Adipocyte (in vitro differentiated cells): Measurements from ENCODE around the gene TM6SF1.

Source experiments
- DNase-seq: peaks from one replicate; pipeline ENCODE4 v3.0.0-alpha.2; 2015; ENCODE audit warnings: low read depth
- H3K27me3 ChIP-seq: replicated peaks from 2 replicates; pipeline ENCODE4 v1.7.0; 2013; ENCODE audit warnings: mild to moderate bottlenecking, low read length, moderate library complexity; ENCODE audit not compliant: control insufficient read depth, insufficient read depth
- H3K36me3 ChIP-seq: 2 replicates; pipeline ENCODE4 v1.7.0; 2013; ENCODE audit warnings: low read length, mild to moderate bottlenecking, moderate library complexity; ENCODE audit not compliant: control insufficient read depth, insufficient read depth, severe bottlenecking
- H3K4me1 ChIP-seq: 2 replicates; pipeline ENCODE4 v1.7.0; 2013; ENCODE audit warnings: mild to moderate bottlenecking, low read length, moderate library complexity; ENCODE audit not compliant: control insufficient read depth, insufficient read depth
- H3K4me3 ChIP-seq: 2 replicates; pipeline ENCODE4 v1.7.0; 2013; ENCODE audit warnings: mild to moderate bottlenecking, low read length, moderate library complexity
- H3K9ac ChIP-seq: 2 replicates; pipeline ENCODE4 v1.7.0; 2013; ENCODE audit warnings: mild to moderate bottlenecking, low read length, moderate library complexity
- H3K9me3 ChIP-seq: 2 replicates; pipeline ENCODE4 v1.7.0; 2013; ENCODE audit warnings: mild to moderate bottlenecking, low read length, moderate library complexity; ENCODE audit not compliant: control insufficient read depth

The TM6SF1 gene

DNA sequence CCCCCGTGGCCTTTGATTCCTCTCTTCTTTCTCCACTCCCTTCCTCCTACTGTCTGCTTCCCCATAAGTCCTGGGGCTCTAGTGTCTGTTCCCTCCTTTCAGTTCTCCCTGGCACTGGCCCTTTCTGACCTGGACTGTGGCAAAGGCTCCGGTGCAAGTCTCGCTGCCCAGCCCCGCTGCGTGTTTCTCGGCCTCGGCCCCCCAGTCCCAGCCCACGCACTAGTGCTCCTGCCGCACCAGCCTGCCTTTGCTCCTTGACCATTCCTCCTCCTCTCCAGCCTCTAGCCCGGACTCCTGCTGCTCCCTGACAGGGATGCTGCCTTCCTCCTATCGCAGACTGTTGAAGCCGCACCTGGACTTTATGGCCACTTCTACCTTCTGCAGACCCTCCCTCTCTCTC lies 2.1 kb downstream of the TM6SF1 start:
- H3K9me3 ChIP-seq: no peaks in the 10 kb centered on the region
- no peaks in the 10 kb centered on the region for H3K4me1 ChIP-seq
- no peak overlapping the region for H3K9ac ChIP-seq
- DNase-seq: no peak
- no peaks in the 10 kb centered on the region for H3K36me3 ChIP-seq
- no peak overlapping the region for H3K4me3 ChIP-seq
- H3K27me3 ChIP-seq: peaks cover 32% of the 10 kb centered on the region

GRCh38 chr15:83110381-83110780 lies 2.9 kb downstream of the TM6SF1 start:
- no peak overlapping the region for H3K4me3 ChIP-seq
- no peaks in the 10 kb centered on the region for H3K36me3 ChIP-seq
- DNase-seq: no peak
- peaks cover 32% of the 10 kb centered on the region for H3K27me3 ChIP-seq
- no peaks in the 10 kb centered on the region for H3K9me3 ChIP-seq
- no peak overlapping the region for H3K9ac ChIP-seq
- no peaks in the 10 kb centered on the region for H3K4me1 ChIP-seq

DNA sequence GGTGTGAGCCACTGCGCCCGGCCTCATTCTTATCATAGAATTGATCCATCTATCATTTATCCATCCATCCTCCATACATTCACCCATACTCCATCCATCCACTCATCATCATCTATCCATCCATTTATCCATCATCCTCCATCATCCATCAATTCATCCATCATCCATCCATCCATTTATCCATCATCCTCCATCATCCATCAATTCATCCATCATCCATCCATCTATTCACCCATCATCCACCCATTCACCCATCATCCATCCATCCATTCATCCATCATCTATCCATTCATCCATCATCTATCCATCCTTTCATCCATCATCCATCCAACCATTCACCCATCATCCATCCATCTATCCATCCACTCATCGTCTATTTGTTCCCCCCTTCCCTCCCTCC lies 3.7 kb downstream of the TM6SF1 start:
- Histone ChIP-seq H3K9me3 (no peaks in the 10 kb centered on the region), H3K4me3 (no peak overlapping the region), H3K4me1 (no peaks in the 10 kb centered on the region), H3K9ac (no peak overlapping the region), H3K36me3 (no peaks in the 10 kb centered on the region), H3K27me3 (peaks cover 32% of the 10 kb centered on the region)
- no peak for DNase-seq

GRCh38 chr15:83112233-83112955 lies 4.9 kb downstream of the TM6SF1 start:
- DNase-seq: peak; percentile 79
- H3K4me3 ChIP-seq: no peak overlapping the region
- peaks cover 26% of the 10 kb centered on the region for H3K27me3 ChIP-seq
- H3K9ac ChIP-seq: no peak overlapping the region
- H3K9me3 ChIP-seq: no peaks in the 10 kb centered on the region
- H3K4me1 ChIP-seq: no peaks in the 10 kb centered on the region
- H3K36me3 ChIP-seq: no peaks in the 10 kb centered on the region

DNA sequence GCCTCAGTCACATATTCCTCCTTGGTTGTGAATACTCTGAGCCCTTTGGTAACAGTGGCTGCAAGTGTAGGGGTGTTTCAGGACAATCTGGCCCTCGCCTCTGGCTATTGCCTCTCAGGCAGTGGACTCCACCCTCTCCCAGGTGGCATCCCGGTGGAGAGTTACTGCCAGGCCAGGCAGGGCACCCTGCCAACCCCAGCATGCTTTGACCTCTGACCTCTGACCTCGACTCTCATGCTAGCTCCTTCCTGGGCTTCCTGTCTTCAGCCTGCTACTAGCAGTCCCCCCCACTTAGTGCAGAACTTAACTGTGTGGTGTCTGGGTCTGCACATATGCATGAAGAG lies 5.5 kb downstream of the TM6SF1 start:
- Histone ChIP-seq H3K9me3 (no peaks in the 10 kb centered on the region), H3K27me3 (peaks cover 24% of the 10 kb centered on the region), H3K4me1 (no peaks in the 10 kb centered on the region), H3K9ac (no peak overlapping the region), H3K36me3 (no peaks in the 10 kb centered on the region), H3K4me3 (no peak overlapping the region)
- no peak for DNase-seq

- DNase-seq: no peak
- Histone ChIP-seq H3K4me1 (no peaks in the 10 kb centered on the region), H3K9ac (no peak overlapping the region), H3K27me3 (peaks cover 13% of the 10 kb centered on the region), H3K36me3 (no peaks in the 10 kb centered on the region), H3K9me3 (no peaks in the 10 kb centered on the region), H3K4me3 (no peak overlapping the region)
Observed at GRCh38 chr15:83113881-83114674, 6.6 kb downstream of the TM6SF1 start.

- no peak overlapping the region for H3K4me3 ChIP-seq
- peaks cover 6% of the 10 kb centered on the region for H3K27me3 ChIP-seq
- no peak for DNase-seq
Observed at GRCh38 chr15:83114856-83115255, 7.4 kb downstream of the TM6SF1 start.

GRCh38 chr15:83115410-83115809 lies 8.0 kb downstream of the TM6SF1 start:
- H3K36me3 ChIP-seq: no peaks in the 10 kb centered on the region
- H3K27me3 ChIP-seq: peaks cover under 1% of the 10 kb centered on the region
- no peaks in the 10 kb centered on the region for H3K9me3 ChIP-seq
- H3K4me1 ChIP-seq: no peaks in the 10 kb centered on the region
- H3K4me3 ChIP-seq: no peak overlapping the region
- DNase-seq: no peak
- no peak overlapping the region for H3K9ac ChIP-seq

More at GRCh38 chr15:83114856-83115255, 7.4 kb downstream of the TM6SF1 start:
- Histone ChIP-seq H3K4me1 (no peaks in the 10 kb centered on the region), H3K36me3 (no peaks in the 10 kb centered on the region), H3K9me3 (no peaks in the 10 kb centered on the region), H3K9ac (no peak overlapping the region)

GRCh38 chr15:83115831-83116565 lies 8.6 kb downstream of the TM6SF1 start:
- H3K4me1 ChIP-seq: no peaks in the 10 kb centered on the region
- H3K9ac ChIP-seq: no peak overlapping the region
- H3K9me3 ChIP-seq: no peaks in the 10 kb centered on the region
- DNase-seq: no peak
- H3K27me3 ChIP-seq: no peaks in the 10 kb centered on the region
- no peaks in the 10 kb centered on the region for H3K36me3 ChIP-seq
- H3K4me3 ChIP-seq: no peak overlapping the region

DNA sequence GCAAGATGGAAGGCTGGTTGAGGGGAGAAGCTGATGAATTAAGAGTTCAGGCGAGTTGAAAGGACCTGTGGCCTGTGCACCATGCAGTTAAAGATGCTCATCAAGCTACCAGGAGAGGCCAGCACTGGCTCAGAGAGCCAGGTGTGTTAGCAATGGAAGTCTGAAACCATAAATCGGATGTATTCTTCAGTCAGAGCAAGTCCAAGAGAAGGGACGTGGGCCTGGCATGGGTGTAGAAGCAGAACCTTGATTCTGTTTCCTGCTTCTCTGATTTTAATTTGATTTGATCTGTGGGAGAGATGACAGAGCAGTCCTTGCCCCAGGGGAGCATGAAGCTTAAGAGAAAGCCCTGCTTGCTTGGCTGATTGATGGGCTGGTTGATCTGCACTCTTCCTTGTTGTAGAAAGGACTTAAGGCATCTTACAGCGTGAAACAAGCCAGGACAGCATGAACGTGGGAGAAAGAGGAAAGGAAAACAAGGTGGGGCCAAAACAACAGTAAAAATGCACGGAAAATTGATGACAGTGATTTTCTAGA lies 10.9 kb downstream of the TM6SF1 start:
- H3K9me3 ChIP-seq: no peaks in the 10 kb centered on the region
- no peaks in the 10 kb centered on the region for H3K4me1 ChIP-seq
- H3K9ac ChIP-seq: no peak overlapping the region
- H3K36me3 ChIP-seq: no peaks in the 10 kb centered on the region
- H3K4me3 ChIP-seq: no peak overlapping the region
- H3K27me3 ChIP-seq: no peaks in the 10 kb centered on the region
- DNase-seq: no peak

DNA sequence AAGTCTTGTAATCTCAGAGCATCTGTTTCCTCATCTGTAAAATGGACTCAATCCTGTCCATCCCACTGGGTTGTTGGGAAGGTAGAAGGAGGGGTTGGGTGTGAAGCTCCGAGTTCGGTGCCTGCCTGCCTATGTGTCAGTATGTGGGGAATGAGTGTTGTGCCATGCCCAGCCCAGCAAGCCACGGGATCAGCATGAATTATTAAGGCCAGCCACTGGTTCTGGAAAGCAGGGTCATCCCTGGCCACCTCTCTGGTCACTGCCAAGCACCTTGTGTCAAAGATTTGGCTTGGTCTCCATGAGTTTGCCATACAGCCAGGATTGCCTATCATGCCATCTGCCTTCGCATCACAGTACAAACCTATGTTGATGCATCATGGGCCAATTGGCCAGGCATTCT lies 11.5 kb downstream of the TM6SF1 start:
- Histone ChIP-seq H3K9ac (no peak overlapping the region), H3K27me3 (no peaks in the 10 kb centered on the region), H3K9me3 (no peaks in the 10 kb centered on the region), H3K4me1 (no peaks in the 10 kb centered on the region), H3K4me3 (no peak overlapping the region), H3K36me3 (no peaks in the 10 kb centered on the region)
- no peak for DNase-seq
